OCI-LY3 (cell line): Measurements from ENCODE around the gene TTC23.

Source experiments
- EZH2phosphoT487 ChIP-seq: fragments of 200-600 bp; shearing (Covaris generic); IDR thresholded peaks from 2 replicates; pipeline ENCODE4 v1.6.1; 2018; ENCODE audit warnings: antibody characterized with exemption, mixed run types, low read depth
- TF ChIP-seq, protein P1 (sequence below): fragments of 200-600, 300-600 bp; sonication (generic); IDR thresholded peaks from 2 replicates; pipeline ENCODE4 v1.5.1; 2014; ENCODE audit warnings: antibody characterized with exemption, low read length, low read depth

- TF ChIP-seq, protein P1, sequence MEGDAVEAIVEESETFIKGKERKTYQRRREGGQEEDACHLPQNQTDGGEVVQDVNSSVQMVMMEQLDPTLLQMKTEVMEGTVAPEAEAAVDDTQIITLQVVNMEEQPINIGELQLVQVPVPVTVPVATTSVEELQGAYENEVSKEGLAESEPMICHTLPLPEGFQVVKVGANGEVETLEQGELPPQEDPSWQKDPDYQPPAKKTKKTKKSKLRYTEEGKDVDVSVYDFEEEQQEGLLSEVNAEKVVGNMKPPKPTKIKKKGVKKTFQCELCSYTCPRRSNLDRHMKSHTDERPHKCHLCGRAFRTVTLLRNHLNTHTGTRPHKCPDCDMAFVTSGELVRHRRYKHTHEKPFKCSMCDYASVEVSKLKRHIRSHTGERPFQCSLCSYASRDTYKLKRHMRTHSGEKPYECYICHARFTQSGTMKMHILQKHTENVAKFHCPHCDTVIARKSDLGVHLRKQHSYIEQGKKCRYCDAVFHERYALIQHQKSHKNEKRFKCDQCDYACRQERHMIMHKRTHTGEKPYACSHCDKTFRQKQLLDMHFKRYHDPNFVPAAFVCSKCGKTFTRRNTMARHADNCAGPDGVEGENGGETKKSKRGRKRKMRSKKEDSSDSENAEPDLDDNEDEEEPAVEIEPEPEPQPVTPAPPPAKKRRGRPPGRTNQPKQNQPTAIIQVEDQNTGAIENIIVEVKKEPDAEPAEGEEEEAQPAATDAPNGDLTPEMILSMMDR: no peak
- no peak for TF ChIP-seq EZH2phosphoT487
These were observed 128.2 kb downstream of the TTC23 start for GRCh38 chr15:99121207-99121606.
